B cell (primary cell): ENCODE results near the gene TM4SF20. TPM values are rescaled to one million over a fixed set of nuclear protein-coding genes. Genes with fewer than 3 reads are reported as not detected.

Source experiments
- ATAC-seq: fragments of 200-7000 bp; cut with Tn5 transposase; one replicate; pipeline ENCODE4 v1.10.0; 2021; ENCODE audit warnings: low read depth, mild to moderate bottlenecking, moderate number of reproducible peaks, moderate library complexity
- CTCF ChIA-PET: fragments of 350-600 bp; sonication (Branson Sonifier 250); formaldehyde crosslinking; loops from one replicate; lab custom pipeline; 2021; ENCODE audit warnings: antibody characterized with exemption, inconsistent platforms; lab: Charles Lee
- POLR2A ChIA-PET: fragments of 350-600 bp; sonication (Branson Sonifier 250); formaldehyde crosslinking; loops from one replicate; lab custom pipeline; 2021; ENCODE audit warnings: antibody characterized with exemption; lab: Charles Lee
- DNase-seq: peaks from one replicate; pipeline ENCODE4 v3.0.0; 2013
- H2AFZ ChIP-seq: 2 replicates; pipeline ENCODE4 v1.6.1; 2012; ENCODE audit warnings: mild to moderate bottlenecking, low read depth, low read length; ENCODE audit not compliant: insufficient read depth, poor library complexity, severe bottlenecking
- H3K27ac ChIP-seq, 2 donors: 1 replicate in 1 of 2; 2 replicates in 1 of 2; pipeline ENCODE4 v1.5.1; 2012 to 2013; ENCODE audit warnings: low read length in 2 of 2, mild to moderate bottlenecking in 2 of 2, moderate library complexity in 1 of 2
- H3K27me3 ChIP-seq, 4 experiments: fragments of 200-600 bp in 1 of 4; sonication (generic) in 1 of 4; replicated peaks in 1 of 4; 1 replicate in 2 of 4; 2 replicates in 2 of 4; pipeline versions ENCODE4 v1.6.1 to v1.7.0; 2013 to 2016; ENCODE audit warnings: low read length in 3 of 4, mild to moderate bottlenecking in 2 of 4, mixed read lengths in 1 of 4, moderate library complexity in 1 of 4; ENCODE audit not compliant: insufficient read depth in 4 of 4, control insufficient read depth in 3 of 4; ENCODE audit errors: control extremely low read depth in 1 of 4
- H3K36me3 ChIP-seq, 2 experiments: replicated peaks in 1 of 2; 1 replicate in 1 of 2; 2 replicates in 1 of 2; pipeline versions ENCODE4 v1.6.1 to v1.7.1; 2013; ENCODE audit warnings: low read length in 1 of 2; ENCODE audit not compliant: insufficient read depth in 2 of 2, control insufficient read depth in 1 of 2; ENCODE audit errors: control extremely low read depth in 1 of 2, extremely low read depth in 1 of 2
- H3K4me1 ChIP-seq, 2 donors: fragments of 200-600 bp in 1 of 2; sonication (generic) in 1 of 2; 1 replicate in 1 of 2; 2 replicates in 1 of 2; pipeline versions ENCODE4 v1.5.1 to v1.6.1; 2013 to 2017; ENCODE audit warnings: low read length in 2 of 2; ENCODE audit not compliant: control insufficient read depth in 2 of 2, insufficient read depth in 2 of 2
- H3K4me2 ChIP-seq: replicated peaks from 2 replicates; pipeline ENCODE3; 2012; ENCODE audit warnings: mild to moderate bottlenecking, low read depth, low read length; ENCODE audit not compliant: poor library complexity, severe bottlenecking
- H3K4me3 ChIP-seq, 5 experiments: fragments of 200-600 bp in 1 of 5; sonication (generic) in 1 of 5; 1 replicate in 3 of 5; 2 replicates in 2 of 5; pipeline versions ENCODE4 v1.5.1 to v1.7.0; 2011 to 2016; ENCODE audit warnings: low read length in 4 of 5, mild to moderate bottlenecking in 4 of 5, low read depth in 2 of 5, control low read depth in 1 of 5, moderate library complexity in 1 of 5; ENCODE audit not compliant: insufficient read depth in 1 of 5; ENCODE audit errors: control extremely low read depth in 1 of 5, extremely low read depth in 1 of 5
- H3K79me2 ChIP-seq: fragments of 200-600 bp; sonication (generic); one replicate; pipeline ENCODE4 v1.6.0; 2016; ENCODE audit warnings: low read length; ENCODE audit not compliant: control insufficient read depth, insufficient read depth
- H3K9ac ChIP-seq: fragments of 200-600 bp; sonication (generic); 2 replicates; pipeline ENCODE4 v1.6.1; 2017; ENCODE audit warnings: mild to moderate bottlenecking, low read length, moderate library complexity
- H3K9me3 ChIP-seq, 3 donors: one replicate each; pipeline versions ENCODE4 v1.6.1 to v1.7.1; 2013; ENCODE audit warnings: low read length in 2 of 3; ENCODE audit not compliant: control insufficient read depth in 2 of 3, insufficient read depth in 1 of 3; ENCODE audit errors: control extremely low read depth in 1 of 3
- H4K20me1 ChIP-seq: 2 replicates; pipeline ENCODE4 v1.6.0; 2012; ENCODE audit warnings: mild to moderate bottlenecking, low read length; ENCODE audit not compliant: insufficient read depth, control insufficient read depth, poor library complexity, severe bottlenecking
- H3K27ac Mint-ChIP-seq: one replicate; pipeline ENCODE4 v1.8.0; 2021; ENCODE audit warnings: mixed read lengths
- H3K27me3 Mint-ChIP-seq: one replicate; pipeline ENCODE4 v1.8.0; 2021; ENCODE audit warnings: mixed read lengths
- H3K4me1 Mint-ChIP-seq: one replicate; pipeline ENCODE4 v1.8.0; 2021; ENCODE audit warnings: mixed read lengths
- H3K4me3 Mint-ChIP-seq: one replicate; pipeline ENCODE4 v1.8.0; 2021; ENCODE audit warnings: mixed read lengths
- H3K9me3 Mint-ChIP-seq: one replicate; pipeline ENCODE4 v1.8.0; 2022; ENCODE audit warnings: mixed read lengths; ENCODE audit not compliant: insufficient read depth
- CTCF ChIP-seq: fragments of 200-600 bp; IDR thresholded peaks from one replicate; pipeline ENCODE4 v1.8.0; 2022; ENCODE audit warnings: antibody characterized with exemption, mild to moderate bottlenecking
- EZH2 ChIP-seq: IDR thresholded peaks from 2 replicates; pipeline ENCODE4 v1.6.1; 2012; ENCODE audit warnings: borderline replicate concordance, low read depth, mild to moderate bottlenecking, moderate library complexity, low read length; ENCODE audit not compliant: insufficient read depth, poor library complexity, severe bottlenecking
- WGBS: methylation state at CpG from one replicate; pipeline ENCODE4 v1.1.5; 2013; ENCODE audit warnings: missing lambda C conversion rate; ENCODE audit not compliant: insufficient coverage; 5-methylcytosine and 5-hydroxymethylcytosine counted together
- intact Hi-C: fragments of 100-400 bp; cut with micrococcal nuclease; formaldehyde crosslinking; loops from one replicate; pipeline ENCODE4 v1.10.0; 2022
- polyA plus RNA-seq: library from polyadenylated mRNA; depleted of rRNA; stranded (reverse); fragments of >200 nt; gene quantifications from 2 replicates; pipeline ENCODE4 v1.2.3, GENCODE V29; 2012
- total RNA-seq, 2 donors: library from RNA; stranded (reverse); fragments of 120-200 nt in 1 of 2; gene quantifications; 1 replicate in 1 of 2; 2 replicates in 1 of 2; pipeline versions ENCODE4 v1.2.3 to v1.2.4, GENCODE V29; 2013 to 2022

Gene TM4SF20
- total and polyA plus RNA-seq, 2 donors (not counting 1 experiment from before 2014, with no cell fraction given), result not detected

GRCh38 chr2:227406177-227407031, 27.3 kb upstream of the TM4SF20 start:
- H3K4me1 ChIP-seq, result peaks cover 29 to 32% of the 10 kb centered on the region in 2 donors
- TF ChIP-seq CTCF (peak; percentile 13), EZH2 (no peak)
- no peak overlapping the region for H3K9ac ChIP-seq
- no peak overlapping the region for H3K27ac ChIP-seq
- Mint-ChIP-seq H3K9me3 (no peaks in the 10 kb centered on the region), H3K27ac (no peak overlapping the region), H3K4me3 (no peak overlapping the region), H3K4me1 (peaks cover 41% of the 10 kb centered on the region), H3K27me3 (no peaks in the 10 kb centered on the region)
- H3K9me3 ChIP-seq, result no peaks in the 10 kb centered on the region
- H3K79me2 ChIP-seq, result no peaks in the 10 kb centered on the region
- no peaks in the 10 kb centered on the region for H3K27me3 ChIP-seq
- DNase-seq, result no peak
- H4K20me1 ChIP-seq, result no peaks in the 10 kb centered on the region
- no peak overlapping the region for H3K4me3 ChIP-seq
- 5% methylated on average over 7 of the region's 7 CpGs for WGBS
- ATAC-seq, result no peak
- H2AFZ ChIP-seq, result no peak overlapping the region
- POLR2A ChIA-PET, result no interaction called here
- CTCF ChIA-PET, result interaction anchor here (0.8 to 3.7 kb wide), 12 partner anchors 9 to 359 kb away, joined by 3 to 55 read pairs (median 6); no protein-coding TSS in a partner anchor
- H3K4me2 ChIP-seq, result peak overlapping the region; percentile 36
- no peaks in the 10 kb centered on the region for H3K36me3 ChIP-seq
- intact Hi-C loops, result loop anchor here (1.0 kb wide), 1 partner anchor 360 kb away; no protein-coding TSS in a partner anchor
